HG03280 (cell line): ENCODE results near the gene ZNF396.
A peak's percentile ranks its signal among the peaks of the same experiment; 100 is the strongest.

Experiments
- ATAC-seq: cut with Tn5 transposase; IDR thresholded peaks from one replicate; pipeline ENCODE4 v1.9.1; 2021; ENCODE audit warnings: mild to moderate bottlenecking, moderate library complexity; ENCODE audit not compliant: unreplicated experiment

Gene ZNF396

GRCh38 chr18:35386600-35387100 lies 9.5 kb upstream of the ZNF396 start:
- ATAC-seq: peak; percentile 75

- no peak for ATAC-seq
Measured at GRCh38 chr18:35383136-35383535, 6.0 kb upstream of the ZNF396 start.

GRCh38 chr18:35379421-35379820 lies 2.3 kb upstream of the ZNF396 start:
- no peak for ATAC-seq

- ATAC-seq: no peak
Measured at GRCh38 chr18:35378574-35378896, 1.4 kb upstream of the ZNF396 start.

GRCh38 chr18:35377875-35378573 lies 887 bp upstream of the ZNF396 start:
- no peak for ATAC-seq

GRCh38 chr18:35376393-35376741 lies 770 bp downstream of the ZNF396 start:
- ATAC-seq: peak; percentile 63

GRCh38 chr18:35374708-35375107 lies 2.4 kb downstream of the ZNF396 start:
- ATAC-seq: no peak

- no peak for ATAC-seq
Measured at GRCh38 chr18:35371412-35372195, 5.5 kb downstream of the ZNF396 start.

- ATAC-seq: no peak
Measured at GRCh38 chr18:35369126-35369525, 8.0 kb downstream of the ZNF396 start.

- no peak for ATAC-seq
Measured at GRCh38 chr18:35368595-35368994, 8.5 kb downstream of the ZNF396 start.

- no peak for ATAC-seq
Measured at GRCh38 chr18:35362531-35362930, 14.6 kb downstream of the ZNF396 start.

GRCh38 chr18:35361570-35362321 lies 15.4 kb downstream of the ZNF396 start:
- ATAC-seq: no peak

- peak; percentile 100 for ATAC-seq
Measured at GRCh38 chr18:35355140-35355618, 22.0 kb downstream of the ZNF396 start.

- ATAC-seq: no peak
Measured at GRCh38 chr18:35352778-35353177, 24.4 kb downstream of the ZNF396 start.

- no peak for ATAC-seq
Measured at GRCh38 chr18:35352283-35352682, 24.9 kb downstream of the ZNF396 start.

- no peak for ATAC-seq
Measured at GRCh38 chr18:35348001-35348400, 29.1 kb downstream of the ZNF396 start.

GRCh38 chr18:35345950-35346349 lies 31.2 kb downstream of the ZNF396 start:
- ATAC-seq: no peak

GRCh38 chr18:35345460-35345921 lies 31.6 kb downstream of the ZNF396 start:
- no peak for ATAC-seq

GRCh38 chr18:35344736-35345459 lies 32.2 kb downstream of the ZNF396 start:
- no peak for ATAC-seq

- ATAC-seq: peak; percentile 94
Measured at GRCh38 chr18:35343936-35344735, 33.0 kb downstream of the ZNF396 start, which contains the start of gene ZNF24. ZNF24 (minus strand) TSS chr18:35344420; CDS start chr18:35340650, 3,770 bp downstream.
